WTC11 (cell line): ENCODE data around the gene KCNE4. TPM values are rescaled to one million over a fixed set of nuclear protein-coding genes. Genes with fewer than 3 reads are reported as not detected.

Experiments
- ATAC-seq: fragments of 200-7000 bp; cut with Tn5 transposase; 2 replicates; pipeline ENCODE4 v1.10.0; 2021; ENCODE audit warnings: mild to moderate bottlenecking, moderate library complexity
- CTCF ChIA-PET: fragments of 300-600 bp; sonication (Branson Sonifier 250); formaldehyde crosslinking; loops from one replicate; lab custom pipeline; 2021; ENCODE audit warnings: antibody characterized with exemption; lab: Charles Lee
- POLR2A ChIA-PET: fragments of 350-600 bp; sonication (Branson Sonifier 250); formaldehyde crosslinking; loops from one replicate; lab custom pipeline; 2021; ENCODE audit warnings: antibody characterized with exemption; lab: Charles Lee
- DNase-seq: peaks from one replicate; pipeline ENCODE4 v3.0.0; 2021; ENCODE audit warnings: low spot score
- H3K27ac Mint-ChIP-seq: 2 replicates; pipeline ENCODE4 v1.8.0; 2021; ENCODE audit warnings: mixed read lengths
- H3K27me3 Mint-ChIP-seq: 2 replicates; pipeline ENCODE4 v1.8.0; 2021; ENCODE audit warnings: low read depth, mild to moderate bottlenecking, moderate library complexity, mixed read lengths
- H3K36me3 Mint-ChIP-seq: 2 replicates; pipeline ENCODE4 v1.8.0; 2021; ENCODE audit warnings: mixed read lengths
- H3K4me1 Mint-ChIP-seq: 2 replicates; pipeline ENCODE4 v1.8.0; 2022; ENCODE audit warnings: mixed read lengths
- H3K4me3 Mint-ChIP-seq: 2 replicates; pipeline ENCODE4 v1.8.0; 2021; ENCODE audit warnings: mild to moderate bottlenecking, moderate library complexity, mixed read lengths
- H3K9me3 Mint-ChIP-seq: 2 replicates; pipeline ENCODE4 v1.8.0; 2021; ENCODE audit warnings: mixed read lengths
- ARID4B ChIP-seq: sonication (generic); formaldehyde crosslinking; IDR thresholded peaks from 2 replicates; pipeline ENCODE4 v1.8.0; 2023; ENCODE audit warnings: missing genetic modification reagents, mild to moderate bottlenecking, borderline replicate concordance
- CBFB ChIP-seq: sonication (generic); formaldehyde crosslinking; IDR thresholded peaks from 2 replicates; pipeline ENCODE4 v1.8.1; 2022; ENCODE audit warnings: mild to moderate bottlenecking, low read depth, missing genetic modification reagents
- E2F1 ChIP-seq: sonication (generic); formaldehyde crosslinking; IDR thresholded peaks from 2 replicates; pipeline ENCODE4 v1.8.0; 2022; ENCODE audit warnings: mild to moderate bottlenecking, missing genetic modification reagents
- ESRRA ChIP-seq: sonication (generic); formaldehyde crosslinking; IDR thresholded peaks from 2 replicates; pipeline ENCODE4 v1.8.1; 2022; ENCODE audit warnings: mild to moderate bottlenecking, missing genetic modification reagents, borderline replicate concordance
- FOXP1 ChIP-seq: sonication (generic); formaldehyde crosslinking; IDR thresholded peaks from 2 replicates; pipeline ENCODE4 v1.8.0; 2022; ENCODE audit warnings: missing genetic modification reagents, mild to moderate bottlenecking, moderate library complexity, borderline replicate concordance
- FOXP4 ChIP-seq: sonication (generic); formaldehyde crosslinking; IDR thresholded peaks from 2 replicates; pipeline ENCODE4 v1.8.0; 2022; ENCODE audit warnings: mild to moderate bottlenecking, missing genetic modification reagents
- KAT7 ChIP-seq: sonication (generic); formaldehyde crosslinking; IDR thresholded peaks from 2 replicates; pipeline ENCODE4 v1.8.1; 2023; ENCODE audit warnings: missing genetic modification reagents, mild to moderate bottlenecking, borderline replicate concordance
- NR1H2 ChIP-seq: sonication (generic); formaldehyde crosslinking; IDR thresholded peaks from 2 replicates; pipeline ENCODE4 v1.9.0; 2021; ENCODE audit warnings: mild to moderate bottlenecking, moderate library complexity, missing genetic modification reagents
- TEAD4 ChIP-seq: sonication (generic); formaldehyde crosslinking; IDR thresholded peaks from 2 replicates; pipeline ENCODE4 v1.8.0; 2022; ENCODE audit warnings: mild to moderate bottlenecking, missing genetic modification reagents
- USF2 ChIP-seq: sonication (generic); formaldehyde crosslinking; IDR thresholded peaks from 2 replicates; pipeline ENCODE4 v1.8.1; 2023; ENCODE audit warnings: mild to moderate bottlenecking, missing genetic modification reagents, moderate library complexity
- ZBTB21 ChIP-seq: sonication (generic); formaldehyde crosslinking; IDR thresholded peaks from 2 replicates; pipeline ENCODE4 v1.8.1; 2023; ENCODE audit warnings: mild to moderate bottlenecking, missing genetic modification reagents, borderline replicate concordance
- ZNF317 ChIP-seq: sonication (generic); formaldehyde crosslinking; IDR thresholded peaks from 2 replicates; pipeline ENCODE4 v1.8.1; 2023; ENCODE audit warnings: low read depth, mild to moderate bottlenecking, moderate library complexity, missing genetic modification reagents, borderline replicate concordance
- ZSCAN18 ChIP-seq: fragments of 250-450 bp; sonication (Bioruptor Pico); IDR thresholded peaks from 2 replicates; pipeline ENCODE4 v2.1.2; 2022; ENCODE audit warnings: mild to moderate bottlenecking, moderate library complexity
- total RNA-seq: library from RNA; stranded (reverse); gene quantifications from 3 replicates; pipeline ENCODE4 v1.2.3, GENCODE V29; 2021
- TF ChIP-seq, protein P1 (sequence below): sonication (generic); formaldehyde crosslinking; IDR thresholded peaks from 2 replicates; pipeline ENCODE4 v1.8.1; 2023; ENCODE audit warnings: mild to moderate bottlenecking, missing genetic modification reagents, borderline replicate concordance
- TF ChIP-seq, protein P2 (sequence below): fragments of 250-450 bp; sonication (Bioruptor Pico); IDR thresholded peaks from 2 replicates; pipeline ENCODE4 v1.9.0; 2021; ENCODE audit warnings: moderate library complexity, mild to moderate bottlenecking, inconsistent platforms, borderline replicate concordance
- TF ChIP-seq, protein P3 (sequence below): sonication (generic); formaldehyde crosslinking; IDR thresholded peaks from 2 replicates; pipeline ENCODE4 v1.8.1; 2022; ENCODE audit warnings: low read depth, missing genetic modification reagents, borderline replicate concordance

The KCNE4 gene
- total RNA-seq, 1 experiment from 2014 or later, result 0.04 TPM

GRCh38 chr2:223086370-223086981, 34.5 kb downstream of the KCNE4 start (continued):
- TF ChIP-seq, protein P1, sequence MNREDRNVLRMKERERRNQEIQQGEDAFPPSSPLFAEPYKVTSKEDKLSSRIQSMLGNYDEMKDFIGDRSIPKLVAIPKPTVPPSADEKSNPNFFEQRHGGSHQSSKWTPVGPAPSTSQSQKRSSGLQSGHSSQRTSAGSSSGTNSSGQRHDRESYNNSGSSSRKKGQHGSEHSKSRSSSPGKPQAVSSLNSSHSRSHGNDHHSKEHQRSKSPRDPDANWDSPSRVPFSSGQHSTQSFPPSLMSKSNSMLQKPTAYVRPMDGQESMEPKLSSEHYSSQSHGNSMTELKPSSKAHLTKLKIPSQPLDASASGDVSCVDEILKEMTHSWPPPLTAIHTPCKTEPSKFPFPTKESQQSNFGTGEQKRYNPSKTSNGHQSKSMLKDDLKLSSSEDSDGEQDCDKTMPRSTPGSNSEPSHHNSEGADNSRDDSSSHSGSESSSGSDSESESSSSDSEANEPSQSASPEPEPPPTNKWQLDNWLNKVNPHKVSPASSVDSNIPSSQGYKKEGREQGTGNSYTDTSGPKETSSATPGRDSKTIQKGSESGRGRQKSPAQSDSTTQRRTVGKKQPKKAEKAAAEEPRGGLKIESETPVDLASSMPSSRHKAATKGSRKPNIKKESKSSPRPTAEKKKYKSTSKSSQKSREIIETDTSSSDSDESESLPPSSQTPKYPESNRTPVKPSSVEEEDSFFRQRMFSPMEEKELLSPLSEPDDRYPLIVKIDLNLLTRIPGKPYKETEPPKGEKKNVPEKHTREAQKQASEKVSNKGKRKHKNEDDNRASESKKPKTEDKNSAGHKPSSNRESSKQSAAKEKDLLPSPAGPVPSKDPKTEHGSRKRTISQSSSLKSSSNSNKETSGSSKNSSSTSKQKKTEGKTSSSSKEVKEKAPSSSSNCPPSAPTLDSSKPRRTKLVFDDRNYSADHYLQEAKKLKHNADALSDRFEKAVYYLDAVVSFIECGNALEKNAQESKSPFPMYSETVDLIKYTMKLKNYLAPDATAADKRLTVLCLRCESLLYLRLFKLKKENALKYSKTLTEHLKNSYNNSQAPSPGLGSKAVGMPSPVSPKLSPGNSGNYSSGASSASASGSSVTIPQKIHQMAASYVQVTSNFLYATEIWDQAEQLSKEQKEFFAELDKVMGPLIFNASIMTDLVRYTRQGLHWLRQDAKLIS (CRISPR knock-in tag), result no peak
- TF ChIP-seq FOXP4 (CRISPR knock-in tag) (no peak), USF2 (CRISPR knock-in tag) (no peak), FOXP1 (CRISPR knock-in tag) (no peak), ESRRA (CRISPR knock-in tag) (no peak), ZNF317 (CRISPR knock-in tag) (no peak), KAT7 (CRISPR knock-in tag) (no peak), ARID4B (no peak)
- TF ChIP-seq, protein P2, sequence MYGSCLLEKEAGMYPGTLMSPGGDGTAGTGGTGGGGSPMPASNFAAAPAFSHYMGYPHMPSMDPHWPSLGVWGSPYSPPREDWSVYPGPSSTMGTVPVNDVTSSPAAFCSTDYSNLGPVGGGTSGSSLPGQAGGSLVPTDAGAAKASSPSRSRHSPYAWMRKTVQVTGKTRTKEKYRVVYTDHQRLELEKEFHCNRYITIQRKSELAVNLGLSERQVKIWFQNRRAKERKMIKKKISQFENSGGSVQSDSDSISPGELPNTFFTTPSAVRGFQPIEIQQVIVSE (CRISPR knock-in tag), result no peak
- TF ChIP-seq, protein P3, sequence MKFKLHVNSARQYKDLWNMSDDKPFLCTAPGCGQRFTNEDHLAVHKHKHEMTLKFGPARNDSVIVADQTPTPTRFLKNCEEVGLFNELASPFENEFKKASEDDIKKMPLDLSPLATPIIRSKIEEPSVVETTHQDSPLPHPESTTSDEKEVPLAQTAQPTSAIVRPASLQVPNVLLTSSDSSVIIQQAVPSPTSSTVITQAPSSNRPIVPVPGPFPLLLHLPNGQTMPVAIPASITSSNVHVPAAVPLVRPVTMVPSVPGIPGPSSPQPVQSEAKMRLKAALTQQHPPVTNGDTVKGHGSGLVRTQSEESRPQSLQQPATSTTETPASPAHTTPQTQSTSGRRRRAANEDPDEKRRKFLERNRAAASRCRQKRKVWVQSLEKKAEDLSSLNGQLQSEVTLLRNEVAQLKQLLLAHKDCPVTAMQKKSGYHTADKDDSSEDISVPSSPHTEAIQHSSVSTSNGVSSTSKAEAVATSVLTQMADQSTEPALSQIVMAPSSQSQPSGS (CRISPR knock-in tag), result no peak

- ATAC-seq (no peak), DNase-seq (no peak)
- no peak overlapping the region for H3K27ac Mint-ChIP-seq
- no peaks in the 10 kb centered on the region for H3K36me3 Mint-ChIP-seq
- no peak overlapping the region for H3K4me3 Mint-ChIP-seq
- peaks cover 5% of the 10 kb centered on the region for H3K4me1 Mint-ChIP-seq
- POLR2A ChIA-PET, result no interaction called here
- CTCF ChIA-PET, result no interaction called here
- peaks cover 5% of the 10 kb centered on the region; the same call in 1 of the 2 replicates for H3K9me3 Mint-ChIP-seq
- H3K27me3 Mint-ChIP-seq, result no peaks in the 10 kb centered on the region; the same call in 1 of the 2 replicates
- TF ChIP-seq CBFB (CRISPR knock-in tag) (no peak), ZSCAN18 (CRISPR knock-in tag) (no peak), ZBTB21 (CRISPR knock-in tag) (no peak), E2F1 (CRISPR knock-in tag) (no peak), NR1H2 (CRISPR knock-in tag) (no peak), TEAD4 (CRISPR knock-in tag) (no peak)
- TF ChIP-seq, protein P3 (CRISPR knock-in tag), result no peak
Measured at GRCh38 chr2:223087466-223087865, 35.5 kb downstream of the KCNE4 start.
